PC-9 (cell line): ENCODE measurements around the gene MPC1. TPM values are rescaled to one million over a fixed set of nuclear protein-coding genes. Genes with fewer than 3 reads are reported as not detected.
"Not testable (repeated sequence)": the region's sequence is repeated elsewhere in the genome, so short reads cannot be mapped to it uniquely, and the experiment has no call there.

Source experiments
- BruUV-seq: library from RNA; stranded (reverse); fragments of 400-500 nt; replicated peaks from 2 replicates; lab custom pipeline; 2021; lab: Mats Ljungman, UMichigan
- CTCF ChIA-PET: fragments of 300-600 bp; sonication (Branson Sonifier 250); formaldehyde crosslinking; loops from one replicate; lab custom pipeline; 2022; ENCODE audit warnings: antibody characterized with exemption; lab: Charles Lee
- POLR2A ChIA-PET: fragments of 300-600 bp; sonication (Branson Sonifier 250); formaldehyde crosslinking; loops from one replicate; lab custom pipeline; 2022; ENCODE audit warnings: antibody characterized with exemption; ENCODE audit not compliant: unreplicated experiment; lab: Charles Lee
- DNase-seq, 2 experiments: peaks; one replicate each; pipeline versions ENCODE4 v3.0.0 to v3.0.0-alpha.2; 2015 to 2022; ENCODE audit warnings: mixed read lengths in 1 of 2
- H2AFZ ChIP-seq: fragments of 200-600 bp; sonication (generic); 2 replicates; pipeline ENCODE4 v1.8.1; 2017; ENCODE audit warnings: antibody characterized with exemption
- H3F3A ChIP-seq: fragments of 200-600 bp; sonication (generic); 2 replicates; pipeline ENCODE4 v1.8.1; 2017; ENCODE audit warnings: antibody characterized with exemption, mild to moderate bottlenecking, low read depth; ENCODE audit not compliant: insufficient read depth
- H3K27ac ChIP-seq: fragments of 200-600 bp; sonication (generic); 2 replicates; pipeline ENCODE4 v1.6.1; 2016; ENCODE audit warnings: mixed run types
- H3K27me3 ChIP-seq: fragments of 200-600 bp; sonication (generic); 2 replicates; pipeline ENCODE4 v1.6.1; 2016; ENCODE audit warnings: low read depth, mixed run types; ENCODE audit not compliant: insufficient read depth
- H3K36me3 ChIP-seq: fragments of 200-600 bp; sonication (generic); 2 replicates; pipeline ENCODE4 v1.6.1; 2016; ENCODE audit warnings: low read depth, mixed run types
- H3K4me1 ChIP-seq: fragments of 200-600 bp; sonication (generic); replicated peaks from 2 replicates; pipeline ENCODE4 v1.6.1; 2016; ENCODE audit warnings: mixed run types; ENCODE audit not compliant: insufficient read depth
- H3K4me2 ChIP-seq: fragments of 200-600 bp; sonication (generic); 2 replicates; pipeline ENCODE4 v1.6.1; 2017; ENCODE audit warnings: mixed run types
- H3K4me3 ChIP-seq: fragments of 200-600 bp; sonication (generic); 2 replicates; pipeline ENCODE4 v1.6.1; 2016; ENCODE audit warnings: mixed run types
- H3K79me2 ChIP-seq: fragments of 200-600 bp; sonication (generic); 2 replicates; pipeline ENCODE4 v1.6.1; 2017; ENCODE audit warnings: low read depth, mixed run types
- H3K9me2 ChIP-seq: fragments of 200-600 bp; sonication (generic); 2 replicates; pipeline ENCODE4 v1.8.1; 2017; ENCODE audit warnings: mild to moderate bottlenecking; ENCODE audit not compliant: insufficient read depth
- H3K9me3 ChIP-seq: fragments of 200-600 bp; sonication (generic); 2 replicates; pipeline ENCODE4 v1.8.1; 2016; ENCODE audit warnings: low read depth; ENCODE audit not compliant: insufficient read depth
- H4K20me1 ChIP-seq: fragments of 200-600 bp; sonication (generic); 2 replicates; pipeline ENCODE4 v1.8.1; 2017; ENCODE audit not compliant: insufficient read depth
- CTCF ChIP-seq: fragments of 200-600 bp; sonication (generic); conservative IDR thresholded peaks from 2 replicates; pipeline ENCODE4 v1.6.1; 2017; ENCODE audit warnings: mixed run types, antibody characterized with exemption, mild to moderate bottlenecking, moderate library complexity
- EZH2 ChIP-seq: fragments of 200-600 bp; sonication (generic); IDR thresholded peaks from 2 replicates; pipeline ENCODE4 v1.8.0; 2017; ENCODE audit warnings: antibody characterized with exemption, low read depth
- intact Hi-C: fragments of 100-400 bp; cut with micrococcal nuclease; formaldehyde crosslinking; loops from one replicate; pipeline ENCODE4 v1.10.0; 2022; ENCODE audit not compliant: unreplicated experiment
- total RNA-seq: library from RNA; stranded (reverse); gene quantifications from 2 replicates; pipeline ENCODE4 v1.2.3, GENCODE V29; 2021

Gene MPC1
- total RNA-seq, 1 experiment from 2014 or later: 13.3 TPM

GRCh38 chr6:166365806-166366205 is 16.9 kb downstream of the MPC1 start:
- CTCF ChIA-PET: no interaction called here
- no peaks in the 10 kb centered on the region for H3K79me2 ChIP-seq
- TF ChIP-seq EZH2 (no peak), CTCF (no peak)
- no peak overlapping the region for H3K27ac ChIP-seq
- no peak overlapping the region for H3K4me2 ChIP-seq
- no peaks in the 10 kb centered on the region for H3K9me2 ChIP-seq
- no peaks in the 10 kb centered on the region for H4K20me1 ChIP-seq
- H3K4me1 ChIP-seq: peaks cover 4% of the 10 kb centered on the region; the same call in 1 of the 2 replicates
- H3K4me3 ChIP-seq: no peak overlapping the region
- H3F3A ChIP-seq: no peaks in the 10 kb centered on the region
- intact Hi-C loops: no loop called here
- no peak for DNase-seq
- no TSS peak for BruUV-seq
- H2AFZ ChIP-seq: no peak overlapping the region
- POLR2A ChIA-PET: no interaction called here
- H3K9me3 ChIP-seq: no peaks in the 10 kb centered on the region
- H3K27me3 ChIP-seq: no peaks in the 10 kb centered on the region
- no peaks in the 10 kb centered on the region for H3K36me3 ChIP-seq

- Histone ChIP-seq H3K4me2 (no peak overlapping the region), H3K27ac (no peak overlapping the region), H3K4me3 (no peak overlapping the region), H3K9me2 (no peaks in the 10 kb centered on the region), H3F3A (no peaks in the 10 kb centered on the region), H2AFZ (no peak overlapping the region), H3K36me3 (no peaks in the 10 kb centered on the region), H3K27me3 (no peaks in the 10 kb centered on the region), H3K79me2 (no peaks in the 10 kb centered on the region), H3K9me3 (no peaks in the 10 kb centered on the region), H4K20me1 (no peaks in the 10 kb centered on the region), H3K4me1 (peaks cover 9% of the 10 kb centered on the region; the same call in 1 of the 2 replicates)
- CTCF ChIA-PET: no interaction called here
- POLR2A ChIA-PET: no interaction called here
- DNase-seq: no peak
- intact Hi-C loops: no loop called here
- no peak for TF ChIP-seq EZH2
- TF ChIP-seq CTCF: no peak
- no TSS peak for BruUV-seq
These were observed 17.5 kb downstream of the MPC1 start for GRCh38 chr6:166365221-166365620.

GRCh38 chr6:166364456-166364855 is 18.3 kb downstream of the MPC1 start:
- no peak overlapping the region for H3K4me2 ChIP-seq
- H3K27me3 ChIP-seq: no peaks in the 10 kb centered on the region

GRCh38 chr6:166362427-166362826 is 20.3 kb downstream of the MPC1 start:
- H3K9me2 ChIP-seq, H3K4me3 ChIP-seq, H3K4me1 ChIP-seq, H3K36me3 ChIP-seq, H3K27ac ChIP-seq, H3K27me3 ChIP-seq, H3K4me2 ChIP-seq, H3K79me2 ChIP-seq, POLR2A ChIA-PET, H3F3A ChIP-seq, H4K20me1 ChIP-seq, CTCF ChIA-PET, H3K9me3 ChIP-seq, BruUV-seq, DNase-seq, H2AFZ ChIP-seq, intact Hi-C loops: not testable (repeated sequence)

More at GRCh38 chr6:166364456-166364855, 18.3 kb downstream of the MPC1 start:
- DNase-seq: no peak
- POLR2A ChIA-PET: no interaction called here
- no TSS peak for BruUV-seq
- CTCF ChIA-PET: no interaction called here
- H2AFZ ChIP-seq: no peak overlapping the region
- no peaks in the 10 kb centered on the region for H3K36me3 ChIP-seq
- H4K20me1 ChIP-seq: no peaks in the 10 kb centered on the region
- H3K27ac ChIP-seq: no peak overlapping the region
- peaks cover 9% of the 10 kb centered on the region; the same call in 1 of the 2 replicates for H3K4me1 ChIP-seq
- no peaks in the 10 kb centered on the region for H3K9me2 ChIP-seq
- no peak overlapping the region for H3K4me3 ChIP-seq
- no peaks in the 10 kb centered on the region for H3F3A ChIP-seq
- no peaks in the 10 kb centered on the region for H3K9me3 ChIP-seq
- no peaks in the 10 kb centered on the region for H3K79me2 ChIP-seq
- intact Hi-C loops: no loop called here
- TF ChIP-seq EZH2: no peak
- TF ChIP-seq CTCF: no peak
